Stimulated activated CD4-positive, alpha-beta T cell treated with anti-CD3 and anti-CD28 coated beads, Interleukin-2, amount 100 ng/mL, for 48 hours (primary cell): Measurements from ENCODE around the gene PRR29.

Source experiments
- DNase-seq, 2 donors: peaks; one replicate each; pipeline ENCODE4 v3.0.0-alpha.2; 2020

Gene PRR29

DNA sequence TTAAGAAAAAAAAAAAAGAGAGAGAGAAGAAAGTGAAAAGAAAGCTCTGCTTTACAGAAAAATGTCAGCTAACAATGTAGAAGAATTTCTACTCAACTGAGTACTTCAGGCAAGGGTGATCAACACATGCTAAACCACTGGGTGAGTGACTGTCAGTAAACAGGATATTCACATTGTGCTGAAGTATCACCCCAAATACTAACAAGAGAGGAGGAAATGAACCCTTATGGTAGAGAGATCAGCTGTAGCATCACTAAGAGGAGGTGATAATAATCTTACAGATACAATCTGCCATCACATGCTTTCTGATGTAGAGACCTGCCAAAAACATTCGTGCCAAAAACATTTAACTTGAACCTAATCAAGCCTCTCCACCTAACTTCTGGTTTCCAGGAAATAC is 53.0 kb downstream of the PRR29 start:
- DNase-seq: no peak

- DNase-seq: no peak
Observed at GRCh38 chr17:64053101-64053500, 55.0 kb downstream of the PRR29 start.
